HG03558 (cell line): ENCODE results near the gene BCAM.
"Not testable (repeated sequence)": the region's sequence is repeated elsewhere in the genome, so short reads cannot be mapped to it uniquely, and the experiment has no call there.

Source experiments
- ATAC-seq: cut with Tn5 transposase; IDR thresholded peaks from one replicate; pipeline ENCODE4 v1.9.1; 2021; ENCODE audit warnings: moderate number of reproducible peaks; ENCODE audit not compliant: unreplicated experiment; ENCODE audit errors: extremely low read depth

Gene BCAM

GRCh38 chr19:44813841-44814470 is 5.1 kb downstream of the BCAM start:
- ATAC-seq: no peak

DNA sequence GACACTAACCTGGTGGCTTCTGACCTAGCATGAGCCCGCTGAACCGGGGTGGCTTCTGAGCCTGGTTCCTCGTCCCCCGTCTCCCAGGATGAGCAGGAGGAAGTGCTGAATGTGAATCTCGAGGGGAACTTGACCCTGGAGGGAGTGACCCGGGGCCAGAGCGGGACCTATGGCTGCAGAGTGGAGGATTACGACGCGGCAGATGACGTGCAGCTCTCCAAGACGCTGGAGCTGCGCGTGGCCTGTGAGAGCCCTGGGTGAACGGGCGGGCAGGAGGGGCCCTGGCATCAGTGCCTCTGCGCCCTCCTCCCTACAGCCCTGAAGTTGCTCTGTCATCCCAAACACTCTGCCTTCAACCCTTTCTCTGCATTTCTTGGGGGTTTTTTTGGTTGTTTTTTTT is 5.6 kb downstream of the BCAM start:
- ATAC-seq: no peak

DNA sequence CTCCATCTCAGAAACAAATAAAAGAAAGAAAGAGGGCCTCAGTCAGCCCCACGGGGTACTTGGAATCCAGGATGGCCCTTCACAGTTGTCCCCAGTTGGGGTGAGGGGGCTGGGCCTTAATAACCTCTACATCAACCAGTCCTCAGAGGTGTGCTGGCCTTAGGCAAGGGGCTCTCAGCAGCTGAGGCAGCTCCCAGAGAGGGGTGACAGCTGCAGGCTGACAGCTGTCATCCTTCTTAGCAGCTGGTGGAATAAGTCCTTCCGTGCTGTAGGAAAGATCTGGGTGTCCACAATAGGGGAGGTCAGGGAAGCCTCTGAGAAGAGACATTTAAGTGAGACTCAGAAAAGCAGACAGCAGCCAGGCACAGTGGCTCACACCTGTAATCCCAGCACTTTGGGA is 7.4 kb downstream of the BCAM start:
- ATAC-seq: no peak

DNA sequence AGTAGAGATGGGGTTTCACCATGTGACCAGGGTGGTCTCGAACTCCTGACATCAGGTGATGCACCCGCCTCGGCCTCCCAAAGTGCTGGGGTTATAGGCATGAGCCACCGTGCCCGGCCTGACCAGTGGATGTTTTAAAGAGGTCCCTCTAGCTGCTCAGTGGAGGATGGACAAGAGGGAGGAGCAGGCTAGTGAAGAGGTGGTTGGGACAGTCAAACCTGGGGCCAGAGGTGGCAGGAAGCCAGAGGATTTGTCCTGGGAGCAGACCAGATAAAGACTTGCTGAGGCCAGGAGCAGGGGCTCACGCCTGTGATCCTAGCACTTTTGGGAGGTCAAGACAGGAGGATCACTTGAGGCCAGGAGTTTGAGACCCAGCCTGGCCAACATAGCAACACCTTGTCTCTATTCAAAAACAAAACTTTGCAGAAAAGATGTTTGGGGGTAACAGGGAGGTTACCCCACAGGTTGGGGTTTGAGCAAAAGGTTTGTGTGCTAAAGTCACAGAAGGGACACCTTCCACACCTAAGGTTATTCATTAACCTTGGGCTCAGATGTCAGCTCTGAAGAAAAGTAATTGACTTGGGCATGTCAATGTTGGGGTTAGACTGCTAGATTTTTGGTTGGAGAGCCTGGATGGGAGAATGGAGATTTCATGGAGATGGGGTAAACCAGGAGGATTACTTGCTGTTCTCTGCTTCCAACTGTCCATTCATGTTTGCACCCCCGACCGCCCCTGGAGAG is 9.0 kb downstream of the BCAM start:
- ATAC-seq: no peak

- no peak for ATAC-seq
Observed at GRCh38 chr19:44818466-44819031, 9.6 kb downstream of the BCAM start.

DNA sequence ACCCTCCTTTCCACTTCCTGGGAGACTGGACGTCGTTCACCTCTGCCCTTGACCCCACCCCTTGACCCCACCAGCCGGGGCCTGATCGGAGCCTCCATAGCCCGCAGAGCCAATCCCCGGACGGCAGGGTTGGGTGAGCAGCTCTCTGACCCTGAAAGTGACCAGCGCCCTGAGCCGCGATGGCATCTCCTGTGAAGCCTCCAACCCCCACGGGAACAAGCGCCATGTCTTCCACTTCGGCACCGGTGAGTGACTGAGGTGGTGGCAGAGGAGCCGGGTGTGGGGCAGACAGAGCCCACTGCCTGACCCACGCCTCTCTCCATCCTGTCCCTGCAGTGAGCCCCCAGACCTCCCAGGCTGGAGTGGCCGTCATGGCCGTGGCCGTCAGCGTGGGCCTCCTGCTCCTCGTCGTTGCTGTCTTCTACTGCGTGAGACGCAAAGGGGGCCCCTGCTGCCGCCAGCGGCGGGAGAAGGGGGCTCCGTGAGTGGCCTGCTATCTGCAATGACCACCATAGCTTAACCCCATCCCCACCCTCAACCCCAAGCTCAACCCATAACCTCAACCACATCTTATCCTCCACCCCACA is 10.4 kb downstream of the BCAM start:
- ATAC-seq: no peak

- no peak for ATAC-seq
Observed at GRCh38 chr19:44820648-44821609, 12.0 kb downstream of the BCAM start.

DNA sequence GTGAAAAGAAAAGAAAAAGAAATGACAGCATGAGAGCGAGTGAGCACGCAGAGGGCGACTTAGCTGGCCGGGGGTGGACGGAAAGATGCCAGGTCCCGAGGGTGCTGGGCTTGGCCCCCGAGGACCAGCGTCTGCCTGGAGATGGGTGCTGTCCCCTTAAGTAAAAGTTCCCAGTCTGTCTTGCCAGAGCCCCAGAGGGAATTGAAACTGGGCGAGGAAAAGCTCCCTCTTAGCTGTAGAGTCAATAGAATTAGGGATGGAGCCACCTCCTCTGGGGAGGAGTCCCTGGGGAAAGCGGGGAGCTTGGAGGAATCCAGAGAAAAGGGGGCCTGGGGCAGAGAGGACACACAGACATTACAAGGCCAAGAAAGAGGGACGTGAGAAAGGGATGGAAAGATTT is 13.3 kb downstream of the BCAM start:
- no peak for ATAC-seq

DNA sequence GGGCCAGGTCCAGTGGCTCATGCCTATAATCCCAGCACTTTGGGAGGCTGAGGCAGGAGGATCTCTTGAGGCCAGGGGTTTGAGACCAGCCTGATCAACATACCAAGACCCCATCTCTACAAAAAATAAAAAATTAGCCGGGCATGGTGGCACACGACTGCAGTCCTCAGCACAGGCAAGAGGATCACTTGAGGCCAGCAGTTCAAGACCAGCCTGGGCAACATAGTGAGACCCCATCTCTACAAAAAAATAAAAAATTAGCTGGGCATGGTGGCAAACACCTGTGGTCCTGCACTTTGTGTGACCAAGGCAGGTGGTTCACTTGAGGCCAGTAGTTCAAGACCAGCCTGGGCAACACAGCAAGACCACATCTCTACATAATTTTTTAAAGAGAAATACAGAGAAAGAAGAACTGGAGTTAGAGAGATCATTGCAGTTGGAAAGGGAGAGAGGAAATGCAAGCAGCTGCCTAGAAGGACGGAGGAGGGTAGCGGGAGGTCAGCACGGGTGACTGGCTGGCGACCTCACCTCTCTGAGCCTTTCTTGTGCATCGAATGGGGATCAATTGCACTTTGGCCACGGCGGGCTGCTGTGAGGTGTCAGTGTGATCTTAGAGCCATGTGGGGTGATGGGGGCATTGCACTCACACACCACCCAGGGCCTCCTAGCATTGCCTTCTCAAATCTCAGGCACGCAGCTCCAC is 13.9 kb downstream of the BCAM start:
- ATAC-seq: no peak

DNA sequence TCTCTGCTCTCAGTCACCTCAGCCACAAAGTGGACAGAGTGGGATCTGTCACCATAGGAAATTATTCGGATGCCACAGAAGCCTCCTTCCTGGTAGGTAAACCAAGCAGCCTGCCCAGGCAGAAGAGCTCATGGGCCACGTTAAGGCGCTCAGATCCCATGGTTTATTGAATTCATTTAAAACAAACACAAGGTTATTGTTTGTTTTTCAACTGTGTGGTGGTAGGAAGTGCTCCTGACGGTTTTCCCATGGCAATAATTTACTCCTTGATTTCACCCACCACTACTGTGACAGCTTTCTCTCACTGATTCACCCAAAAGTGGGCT is 14.4 kb downstream of the BCAM start:
- no peak for ATAC-seq

- ATAC-seq: no peak
Observed at GRCh38 chr19:44824761-44825160, 15.9 kb downstream of the BCAM start.

DNA sequence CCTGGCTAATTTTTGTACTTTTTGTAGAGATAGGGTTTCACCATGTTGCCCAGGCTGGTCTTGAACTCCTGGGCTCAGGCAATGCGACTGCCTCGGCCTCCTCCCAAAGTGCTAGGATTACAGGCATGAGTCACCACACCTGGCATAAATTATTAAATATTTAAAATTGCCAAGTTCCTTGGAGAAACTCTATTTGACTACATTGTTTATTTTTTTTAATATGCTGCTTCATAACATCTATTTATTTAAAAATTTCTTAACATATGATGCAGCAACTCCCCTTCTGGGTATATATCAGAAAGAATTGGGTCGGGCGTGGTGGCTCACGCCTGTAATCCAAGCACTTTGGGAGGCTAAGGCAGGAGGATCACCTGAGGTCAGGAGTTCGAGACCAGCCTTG is 24.0 kb downstream of the BCAM start:
- ATAC-seq: not testable (repeated sequence)

DNA sequence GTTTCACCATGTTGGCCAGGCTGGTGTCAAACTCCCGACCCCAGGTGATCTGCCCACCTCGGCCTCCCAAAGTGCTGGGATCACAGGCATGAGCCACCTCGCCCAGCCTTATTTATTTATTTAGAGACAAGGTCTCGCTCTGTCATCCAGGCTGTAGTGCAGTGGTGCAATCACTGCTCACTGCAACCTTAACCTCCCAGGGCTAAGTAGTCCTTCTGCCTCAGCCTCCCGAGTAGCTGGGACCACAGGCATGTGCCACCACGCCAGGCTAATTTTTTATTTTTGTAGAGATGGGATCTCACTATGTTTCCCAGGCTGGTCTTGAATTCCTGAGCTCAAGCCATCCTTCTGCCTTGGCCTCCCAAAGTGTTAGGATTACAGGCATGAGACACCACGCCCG is 25.5 kb downstream of the BCAM start:
- not testable (repeated sequence) for ATAC-seq

GRCh38 chr19:44839276-44839675 is 30.4 kb downstream of the BCAM start:
- no peak for ATAC-seq

GRCh38 chr19:44840811-44841210 is 31.9 kb downstream of the BCAM start:
- no peak for ATAC-seq

GRCh38 chr19:44841231-44841630 is 32.3 kb downstream of the BCAM start:
- no peak for ATAC-seq

DNA sequence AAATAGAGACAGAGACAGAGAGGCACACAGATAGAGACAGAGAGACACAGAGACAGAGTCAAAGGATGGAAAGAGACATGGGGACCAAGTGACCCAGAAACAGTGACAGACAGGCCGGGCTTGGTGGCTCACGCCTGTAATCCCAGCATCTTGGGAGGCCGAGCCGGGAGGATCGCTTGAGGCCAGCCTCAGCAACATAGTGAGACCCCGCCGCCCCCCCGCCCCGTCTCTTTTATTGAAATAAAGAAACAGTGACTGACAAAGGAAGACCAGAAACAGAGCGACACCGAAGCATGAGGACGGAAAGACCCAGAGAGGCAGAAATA is 36.3 kb downstream of the BCAM start:
- ATAC-seq: no peak

- ATAC-seq: no peak
Observed at GRCh38 chr19:44845612-44846454, 36.9 kb downstream of the BCAM start, which contains the start of gene NECTIN2. TSS of gene NECTIN2 (plus strand) at chr19:44846297. CDS start at chr19:44846526, 229 bp downstream.
